GM23338 (cell line): Measurements from ENCODE around the gene IFITM1. TPM values are rescaled to one million over a fixed set of nuclear protein-coding genes. Genes with fewer than 3 reads are reported as not detected.

Source experiments
- ATAC-seq: fragments of 200-7000 bp; cut with Tn5 transposase; 3 replicates; pipeline ENCODE4 v1.9.1; 2020
- DNase-seq: peaks from one replicate; pipeline ENCODE4 v3.0.0-alpha.2; 2015; ENCODE audit warnings: low spot score
- H2AFZ ChIP-seq: fragments of 200-600 bp; sonication (generic); 2 replicates; pipeline ENCODE4 v1.8.0; 2016; ENCODE audit warnings: antibody characterized with exemption, mild to moderate bottlenecking, moderate library complexity
- H3F3A ChIP-seq: fragments of 200-600 bp; sonication (generic); replicated peaks from 2 replicates; pipeline ENCODE4 v1.8.0; 2017; ENCODE audit warnings: antibody characterized with exemption, mixed run types, low read depth
- H3K27ac ChIP-seq: fragments of 200-600 bp; sonication (generic); 2 replicates; pipeline ENCODE4 v1.6.1; 2016; ENCODE audit warnings: low read depth
- H3K27me3 ChIP-seq: fragments of 200-600 bp; sonication (generic); 2 replicates; pipeline ENCODE4 v1.8.0; 2016; ENCODE audit warnings: mild to moderate bottlenecking, mixed run types, moderate library complexity; ENCODE audit not compliant: insufficient read depth
- H3K36me3 ChIP-seq: fragments of 200-600 bp; sonication (generic); 2 replicates; pipeline ENCODE4 v1.8.0; 2016; ENCODE audit warnings: mild to moderate bottlenecking; ENCODE audit not compliant: insufficient read depth
- H3K4me1 ChIP-seq: fragments of 200-600 bp; sonication (generic); 2 replicates; pipeline ENCODE4 v1.8.0; 2016; ENCODE audit warnings: mild to moderate bottlenecking, moderate library complexity; ENCODE audit not compliant: insufficient read depth
- H3K4me2 ChIP-seq: fragments of 200-600 bp; sonication (generic); 2 replicates; pipeline ENCODE4 v1.7.1; 2017; ENCODE audit warnings: mixed run types
- H3K4me3 ChIP-seq: fragments of 200-600 bp; sonication (generic); 2 replicates; pipeline ENCODE4 v1.6.1; 2016; ENCODE audit warnings: mixed run types
- H3K79me2 ChIP-seq: fragments of 200-600 bp; sonication (generic); replicated peaks from 2 replicates; pipeline ENCODE4 v1.8.0; 2017; ENCODE audit warnings: mild to moderate bottlenecking; ENCODE audit not compliant: insufficient read depth
- H3K9me2 ChIP-seq: fragments of 200-600 bp; sonication (generic); 2 replicates; pipeline ENCODE4 v1.8.0; 2017; ENCODE audit not compliant: insufficient read depth
- H4K20me1 ChIP-seq: fragments of 200-600 bp; sonication (generic); replicated peaks from 2 replicates; pipeline ENCODE4 v1.8.0; 2017; ENCODE audit warnings: mild to moderate bottlenecking; ENCODE audit not compliant: insufficient read depth
- H3K27ac Mint-ChIP-seq: 2 replicates; pipeline ENCODE4 v1.8.0; 2020; ENCODE audit warnings: inconsistent platforms, mild to moderate bottlenecking, moderate library complexity, mixed read lengths
- H3K27me3 Mint-ChIP-seq: 3 replicates; pipeline ENCODE4 v1.8.0; 2022; ENCODE audit warnings: low read depth, mild to moderate bottlenecking, moderate library complexity, mixed read lengths, inconsistent platforms; ENCODE audit not compliant: insufficient read depth, poor library complexity
- H3K36me3 Mint-ChIP-seq: 3 replicates; pipeline ENCODE4 v1.8.0; 2021; ENCODE audit warnings: low read depth, mild to moderate bottlenecking, inconsistent platforms, moderate library complexity, mixed read lengths
- H3K4me1 Mint-ChIP-seq: 3 replicates; pipeline ENCODE4 v1.8.0; 2020; ENCODE audit warnings: mild to moderate bottlenecking, inconsistent platforms, mixed read lengths
- H3K4me3 Mint-ChIP-seq: 3 replicates; pipeline ENCODE4 v1.8.0; 2021; ENCODE audit warnings: moderate library complexity, mild to moderate bottlenecking, inconsistent platforms, mixed read lengths
- H3K9me3 Mint-ChIP-seq: 3 replicates; pipeline ENCODE4 v1.8.0; 2020; ENCODE audit warnings: moderate library complexity, mild to moderate bottlenecking, inconsistent platforms, mixed read lengths
- EZH2 ChIP-seq: fragments of 200-600 bp; sonication (generic); IDR thresholded peaks from one replicate; pipeline ENCODE4 v1.8.0; 2017; ENCODE audit warnings: antibody characterized with exemption, mild to moderate bottlenecking, low read depth; ENCODE audit not compliant: unreplicated experiment
- EZH2phosphoT487 ChIP-seq: fragments of 200-600 bp; sonication (generic); IDR thresholded peaks from one replicate; pipeline ENCODE4 v1.8.1; 2018; ENCODE audit warnings: antibody characterized with exemption; ENCODE audit not compliant: unreplicated experiment
- POLR2AphosphoS5 ChIP-seq: IDR thresholded peaks from 2 replicates; pipeline ENCODE4 v1.6.1; 2016; ENCODE audit warnings: antibody characterized with exemption, low read depth
- ZNF114 ChIP-seq: fragments of 250-450 bp; sonication (Bioruptor Pico); IDR thresholded peaks from 2 replicates; pipeline ENCODE4 v1.5.0; 2020; ENCODE audit warnings: mild to moderate bottlenecking, moderate library complexity
- ZNF462 ChIP-seq: fragments of 250-450 bp; sonication (Bioruptor Pico); IDR thresholded peaks from 2 replicates; pipeline ENCODE4 v1.5.0; 2020; ENCODE audit warnings: mild to moderate bottlenecking, moderate library complexity
- polyA plus RNA-seq: library from polyadenylated mRNA; unstranded; fragments of >200 nt; fragmentation: Nextera tagmentation; extraction: Ambion mirVana; gene quantifications from 2 replicates; pipeline ENCODE4 v1.2.1, GENCODE V29; 2016
- total RNA-seq: library from RNA; depleted of rRNA; stranded (reverse); fragments of >200 nt; shearing (Covaris generic); gene quantifications from 2 replicates; pipeline ENCODE4 v1.2.3, GENCODE V29; 2014
- TF ChIP-seq, protein P1 (sequence below): IDR thresholded peaks from 2 replicates; pipeline ENCODE4 v1.6.1; 2016; ENCODE audit warnings: antibody characterized with exemption

IFITM1 gene
- total and polyA plus RNA-seq, 2 experiments from 2014 or later, result 396 to 1,194 TPM

- peaks cover 16% of the 10 kb centered on the region; the same call in 2 of the 3 replicates for H3K36me3 Mint-ChIP-seq
- DNase-seq, result peak; percentile 87
Observed at GRCh38 chr11:334264-334994, 20.6 kb downstream of the IFITM1 start.

GRCh38 chr11:335779-336658, 22.2 kb downstream of the IFITM1 start:
- peaks cover 9% of the 10 kb centered on the region; the same call in 2 of the 3 replicates for H3K36me3 Mint-ChIP-seq
- H3K27me3 ChIP-seq, result no peaks in the 10 kb centered on the region
- no peak overlapping the region for H3K4me3 ChIP-seq
- DNase-seq (no peak), ATAC-seq (peak; percentile 9)
- no peaks in the 10 kb centered on the region; the same call in 1 of the 2 replicates for H3K36me3 ChIP-seq
- peak overlapping the region; percentile 22 for H3K4me2 ChIP-seq
- peaks cover 44% of the 10 kb centered on the region for H3K4me1 ChIP-seq
- peaks cover 8% of the 10 kb centered on the region; the same call in 1 of the 2 replicates for H3F3A ChIP-seq
- H3K4me1 Mint-ChIP-seq, result peaks cover 47% of the 10 kb centered on the region
- no peaks in the 10 kb centered on the region for H4K20me1 ChIP-seq
- peak overlapping the region; percentile 42 for H3K27ac Mint-ChIP-seq
- peaks cover 23% of the 10 kb centered on the region for H3K27me3 Mint-ChIP-seq
- H3K4me3 Mint-ChIP-seq, result no peak overlapping the region; the same call in 2 of the 3 replicates
- H3K27ac ChIP-seq, result peak overlapping the region; percentile 0; the same call in 1 of the 2 replicates
- H2AFZ ChIP-seq, result peak overlapping the region; percentile 73
- H3K79me2 ChIP-seq, result no peaks in the 10 kb centered on the region
- H3K9me3 Mint-ChIP-seq, result peaks cover 7% of the 10 kb centered on the region
- TF ChIP-seq EZH2phosphoT487 (no peak), ZNF114 (CRISPR knock-in tag) (no peak), ZNF462 (CRISPR knock-in tag) (no peak), EZH2 (no peak)
- TF ChIP-seq, protein P1, sequence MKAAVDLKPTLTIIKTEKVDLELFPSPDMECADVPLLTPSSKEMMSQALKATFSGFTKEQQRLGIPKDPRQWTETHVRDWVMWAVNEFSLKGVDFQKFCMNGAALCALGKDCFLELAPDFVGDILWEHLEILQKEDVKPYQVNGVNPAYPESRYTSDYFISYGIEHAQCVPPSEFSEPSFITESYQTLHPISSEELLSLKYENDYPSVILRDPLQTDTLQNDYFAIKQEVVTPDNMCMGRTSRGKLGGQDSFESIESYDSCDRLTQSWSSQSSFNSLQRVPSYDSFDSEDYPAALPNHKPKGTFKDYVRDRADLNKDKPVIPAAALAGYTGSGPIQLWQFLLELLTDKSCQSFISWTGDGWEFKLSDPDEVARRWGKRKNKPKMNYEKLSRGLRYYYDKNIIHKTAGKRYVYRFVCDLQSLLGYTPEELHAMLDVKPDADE, result no peak
- H3K9me2 ChIP-seq, result no peaks in the 10 kb centered on the region

More at GRCh38 chr11:334264-334994, 20.6 kb downstream of the IFITM1 start:
- H3K9me3 Mint-ChIP-seq, result peaks cover 13% of the 10 kb centered on the region
- peak; percentile 83 for ATAC-seq
- H3K9me2 ChIP-seq, result no peaks in the 10 kb centered on the region
- H3F3A ChIP-seq, result peaks cover 14% of the 10 kb centered on the region; the same call in 1 of the 2 replicates
- H3K4me3 Mint-ChIP-seq, result peak overlapping the region; percentile 38; the same call in 1 of the 3 replicates
- peak overlapping the region; percentile 97 for H3K27ac ChIP-seq
- TF ChIP-seq EZH2 (no peak), POLR2AphosphoS5 (peak; percentile 66; the same call in 1 of the 2 replicates)
- peaks cover 43% of the 10 kb centered on the region for H3K4me1 Mint-ChIP-seq
- H2AFZ ChIP-seq, result peak overlapping the region; percentile 5; the same call in 1 of the 2 replicates
- H3K4me3 ChIP-seq, result peak overlapping the region; percentile 17; the same call in 1 of the 2 replicates
- H3K4me2 ChIP-seq, result peak overlapping the region; percentile 65
- H3K4me1 ChIP-seq, result peaks cover 36% of the 10 kb centered on the region
- no peaks in the 10 kb centered on the region; the same call in 1 of the 2 replicates for H3K36me3 ChIP-seq
- peaks cover 26% of the 10 kb centered on the region for H3K27me3 Mint-ChIP-seq
- peak overlapping the region; percentile 17 for H3K27ac Mint-ChIP-seq
- no peaks in the 10 kb centered on the region for H3K79me2 ChIP-seq
- no peaks in the 10 kb centered on the region for H4K20me1 ChIP-seq
- no peaks in the 10 kb centered on the region for H3K27me3 ChIP-seq
